GM23338 (cell line): ENCODE results near the gene AKR1C4. TPM values are rescaled to one million over a fixed set of nuclear protein-coding genes. Genes with fewer than 3 reads are reported as not detected.

Experiments
- ATAC-seq: fragments of 200-7000 bp; cut with Tn5 transposase; 3 replicates; pipeline ENCODE4 v1.9.1; 2020
- DNase-seq: peaks from one replicate; pipeline ENCODE4 v3.0.0-alpha.2; 2015; ENCODE audit warnings: low spot score
- H2AFZ ChIP-seq: fragments of 200-600 bp; sonication (generic); 2 replicates; pipeline ENCODE4 v1.8.0; 2016; ENCODE audit warnings: antibody characterized with exemption, mild to moderate bottlenecking, moderate library complexity
- H3F3A ChIP-seq: fragments of 200-600 bp; sonication (generic); replicated peaks from 2 replicates; pipeline ENCODE4 v1.8.0; 2017; ENCODE audit warnings: antibody characterized with exemption, mixed run types, low read depth
- H3K27ac ChIP-seq: fragments of 200-600 bp; sonication (generic); 2 replicates; pipeline ENCODE4 v1.6.1; 2016; ENCODE audit warnings: low read depth
- H3K27me3 ChIP-seq: fragments of 200-600 bp; sonication (generic); 2 replicates; pipeline ENCODE4 v1.8.0; 2016; ENCODE audit warnings: mild to moderate bottlenecking, mixed run types, moderate library complexity; ENCODE audit not compliant: insufficient read depth
- H3K36me3 ChIP-seq: fragments of 200-600 bp; sonication (generic); 2 replicates; pipeline ENCODE4 v1.8.0; 2016; ENCODE audit warnings: mild to moderate bottlenecking; ENCODE audit not compliant: insufficient read depth
- H3K4me1 ChIP-seq: fragments of 200-600 bp; sonication (generic); 2 replicates; pipeline ENCODE4 v1.8.0; 2016; ENCODE audit warnings: mild to moderate bottlenecking, moderate library complexity; ENCODE audit not compliant: insufficient read depth
- H3K4me2 ChIP-seq: fragments of 200-600 bp; sonication (generic); 2 replicates; pipeline ENCODE4 v1.7.1; 2017; ENCODE audit warnings: mixed run types
- H3K4me3 ChIP-seq: fragments of 200-600 bp; sonication (generic); 2 replicates; pipeline ENCODE4 v1.6.1; 2016; ENCODE audit warnings: mixed run types
- H3K79me2 ChIP-seq: fragments of 200-600 bp; sonication (generic); replicated peaks from 2 replicates; pipeline ENCODE4 v1.8.0; 2017; ENCODE audit warnings: mild to moderate bottlenecking; ENCODE audit not compliant: insufficient read depth
- H3K9me2 ChIP-seq: fragments of 200-600 bp; sonication (generic); 2 replicates; pipeline ENCODE4 v1.8.0; 2017; ENCODE audit not compliant: insufficient read depth
- H4K20me1 ChIP-seq: fragments of 200-600 bp; sonication (generic); replicated peaks from 2 replicates; pipeline ENCODE4 v1.8.0; 2017; ENCODE audit warnings: mild to moderate bottlenecking; ENCODE audit not compliant: insufficient read depth
- H3K27ac Mint-ChIP-seq: 2 replicates; pipeline ENCODE4 v1.8.0; 2020; ENCODE audit warnings: inconsistent platforms, mild to moderate bottlenecking, moderate library complexity, mixed read lengths
- H3K27me3 Mint-ChIP-seq: 3 replicates; pipeline ENCODE4 v1.8.0; 2022; ENCODE audit warnings: low read depth, mild to moderate bottlenecking, moderate library complexity, mixed read lengths, inconsistent platforms; ENCODE audit not compliant: insufficient read depth, poor library complexity
- H3K36me3 Mint-ChIP-seq: 3 replicates; pipeline ENCODE4 v1.8.0; 2021; ENCODE audit warnings: low read depth, mild to moderate bottlenecking, inconsistent platforms, moderate library complexity, mixed read lengths
- H3K4me1 Mint-ChIP-seq: 3 replicates; pipeline ENCODE4 v1.8.0; 2020; ENCODE audit warnings: mild to moderate bottlenecking, inconsistent platforms, mixed read lengths
- H3K4me3 Mint-ChIP-seq: 3 replicates; pipeline ENCODE4 v1.8.0; 2021; ENCODE audit warnings: moderate library complexity, mild to moderate bottlenecking, inconsistent platforms, mixed read lengths
- H3K9me3 Mint-ChIP-seq: 3 replicates; pipeline ENCODE4 v1.8.0; 2020; ENCODE audit warnings: moderate library complexity, mild to moderate bottlenecking, inconsistent platforms, mixed read lengths
- CREB1 ChIP-seq: fragments of 250-450 bp; sonication (Bioruptor Pico); IDR thresholded peaks from 2 replicates; pipeline ENCODE4 v1.5.0; 2020; ENCODE audit warnings: low read depth, mild to moderate bottlenecking, moderate library complexity
- CTCF ChIP-seq, 2 experiments: fragments of 200-600 bp in 1 of 2; sonication (generic) in 1 of 2; conservative IDR thresholded peaks; 2 replicates each; pipeline versions ENCODE4 v1.5.1 to v1.6.1; 2016 to 2017; ENCODE audit warnings: antibody characterized with exemption in 2 of 2, low read depth in 2 of 2, mild to moderate bottlenecking in 2 of 2, moderate library complexity in 1 of 2
- ETS1 ChIP-seq: IDR thresholded peaks from 2 replicates; pipeline ENCODE4 v1.6.1; 2016; ENCODE audit warnings: antibody characterized with exemption
- EZH2 ChIP-seq: fragments of 200-600 bp; sonication (generic); IDR thresholded peaks from one replicate; pipeline ENCODE4 v1.8.0; 2017; ENCODE audit warnings: antibody characterized with exemption, mild to moderate bottlenecking, low read depth; ENCODE audit not compliant: unreplicated experiment
- EZH2phosphoT487 ChIP-seq: fragments of 200-600 bp; sonication (generic); IDR thresholded peaks from one replicate; pipeline ENCODE4 v1.8.1; 2018; ENCODE audit warnings: antibody characterized with exemption; ENCODE audit not compliant: unreplicated experiment
- NANOG ChIP-seq: IDR thresholded peaks from 2 replicates; pipeline ENCODE4 v1.6.1; 2016; ENCODE audit warnings: antibody characterized with exemption, borderline replicate concordance
- POLR2AphosphoS5 ChIP-seq: IDR thresholded peaks from 2 replicates; pipeline ENCODE4 v1.6.1; 2016; ENCODE audit warnings: antibody characterized with exemption, low read depth
- polyA plus RNA-seq: library from polyadenylated mRNA; unstranded; fragments of >200 nt; fragmentation: Nextera tagmentation; extraction: Ambion mirVana; gene quantifications from 2 replicates; pipeline ENCODE4 v1.2.1, GENCODE V29; 2016
- total RNA-seq: library from RNA; depleted of rRNA; stranded (reverse); fragments of >200 nt; shearing (Covaris generic); gene quantifications from 2 replicates; pipeline ENCODE4 v1.2.3, GENCODE V29; 2014

AKR1C4 gene
- total and polyA plus RNA-seq, 2 experiments from 2014 or later: not detected

DNA sequence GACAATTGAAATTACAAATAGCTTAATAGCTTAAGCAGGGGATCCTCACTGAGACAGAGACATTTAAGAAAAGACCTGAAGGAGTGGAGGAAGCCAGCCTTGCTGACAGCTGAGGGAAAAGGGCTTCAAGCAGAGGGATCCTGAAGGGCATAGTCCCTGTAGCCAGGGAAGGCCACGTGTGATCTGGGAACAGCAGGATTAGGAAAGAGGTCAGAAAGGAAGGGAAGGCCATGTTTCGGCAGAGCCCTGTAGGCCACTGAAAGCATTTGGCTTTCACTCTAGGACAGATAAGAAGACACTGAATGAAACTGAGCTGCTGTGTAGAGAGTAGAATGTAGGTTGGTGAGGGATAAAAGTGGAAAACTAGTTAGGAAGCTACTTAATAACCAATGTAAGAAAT, 8.3 kb upstream of the AKR1C4 start:
- H2AFZ ChIP-seq: peak overlapping the region; percentile 21; the same call in 1 of the 2 replicates

DNA sequence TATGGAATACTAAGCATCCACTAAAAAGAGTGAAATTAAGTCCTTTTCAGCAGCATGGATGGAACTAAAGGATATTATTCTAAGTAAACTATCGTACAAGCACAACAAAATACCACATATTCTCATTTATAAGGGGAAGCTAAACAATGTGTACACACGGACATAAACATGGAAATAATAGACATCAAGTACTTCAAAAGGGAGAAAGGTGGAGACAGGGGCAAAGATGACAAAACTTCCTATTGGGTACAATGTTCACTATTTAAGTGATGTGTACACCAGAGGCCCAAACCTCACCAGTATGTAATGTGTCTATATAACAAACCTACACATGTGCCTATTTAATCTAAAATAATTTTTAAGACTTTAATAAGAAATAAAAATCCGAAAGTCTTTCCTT, 2.2 kb upstream of the AKR1C4 start:
- no peak for TF ChIP-seq EZH2phosphoT487
- no peak for TF ChIP-seq ETS1
- Mint-ChIP-seq H3K27ac (no peak overlapping the region), H3K4me3 (no peak overlapping the region), H3K4me1 (no peaks in the 10 kb centered on the region), H3K36me3 (no peaks in the 10 kb centered on the region), H3K9me3 (no peaks in the 10 kb centered on the region), H3K27me3 (peaks cover 2% of the 10 kb centered on the region)
- Histone ChIP-seq H3K9me2 (no peaks in the 10 kb centered on the region), H3F3A (no peaks in the 10 kb centered on the region), H2AFZ (no peak overlapping the region), H3K27ac (no peak overlapping the region), H3K4me1 (no peaks in the 10 kb centered on the region), H4K20me1 (no peaks in the 10 kb centered on the region), H3K27me3 (no peaks in the 10 kb centered on the region), H3K4me2 (no peak overlapping the region), H3K4me3 (no peak overlapping the region), H3K36me3 (no peaks in the 10 kb centered on the region), H3K79me2 (no peaks in the 10 kb centered on the region)
- ATAC-seq (no peak), DNase-seq (no peak)

More for the DNA sequence above, 8.3 kb upstream of the AKR1C4 start:
- Histone ChIP-seq H3K4me1 (no peaks in the 10 kb centered on the region), H3K27me3 (no peaks in the 10 kb centered on the region), H3K4me3 (no peak overlapping the region), H3K4me2 (no peak overlapping the region), H3K79me2 (no peaks in the 10 kb centered on the region), H3K9me2 (no peaks in the 10 kb centered on the region), H3K36me3 (no peaks in the 10 kb centered on the region), H4K20me1 (no peaks in the 10 kb centered on the region), H3K27ac (no peak overlapping the region), H3F3A (no peaks in the 10 kb centered on the region)
- Mint-ChIP-seq H3K27me3 (peaks cover 3% of the 10 kb centered on the region), H3K4me1 (no peaks in the 10 kb centered on the region), H3K9me3 (peaks cover 3% of the 10 kb centered on the region; the same call in 1 of the 3 replicates), H3K4me3 (no peak overlapping the region), H3K36me3 (no peaks in the 10 kb centered on the region), H3K27ac (no peak overlapping the region)
- TF ChIP-seq POLR2AphosphoS5 (no peak), CREB1 (no peak), CTCF (conservative IDR thresholded peaks at IDR 0.05; ENCODE audit: low read depth in 2 of 2) (no peak), ETS1 (no peak), NANOG (no peak), EZH2 (no peak)
- ATAC-seq (no peak), DNase-seq (peak; percentile 2)
